Common myeloid progenitor, CD34-positive (primary cell): ENCODE measurements around the gene ZNF687.

ENCODE experiments used
- CTCF ChIA-PET: fragments of 350-600 bp; sonication (Branson Sonifier 250); formaldehyde crosslinking; loops from one replicate; lab custom pipeline; 2021; ENCODE audit warnings: antibody characterized with exemption; lab: Charles Lee
- POLR2A ChIA-PET: fragments of 350-600 bp; sonication (Branson Sonifier 250); formaldehyde crosslinking; loops from one replicate; lab custom pipeline; 2021; ENCODE audit warnings: antibody characterized with exemption; lab: Charles Lee
- DNase-seq, 3 donors: peaks; one replicate each; pipeline versions ENCODE4 v3.0.0 to v3.0.0-alpha.2; 2013
- H3K27ac ChIP-seq, 2 experiments: 1 replicate in 1 of 2; 2 replicates in 1 of 2; pipeline ENCODE4 v1.7.0; 2013; ENCODE audit warnings: inconsistent platforms in 2 of 2, low read length in 2 of 2, mild to moderate bottlenecking in 2 of 2, low read depth in 1 of 2, moderate library complexity in 1 of 2; ENCODE audit not compliant: severe bottlenecking in 2 of 2, insufficient read depth in 1 of 2, poor library complexity in 1 of 2
- H3K27me3 ChIP-seq, 5 experiments: replicated peaks in 2 of 5; 1 replicate in 3 of 5; 2 replicates in 2 of 5; pipeline versions ENCODE4 v1.6.1 to v1.7.0; 2013; ENCODE audit warnings: low read length in 4 of 5, mild to moderate bottlenecking in 2 of 5, moderate library complexity in 2 of 5, inconsistent platforms in 1 of 5; ENCODE audit not compliant: insufficient read depth in 5 of 5, control insufficient read depth in 4 of 5
- H3K36me3 ChIP-seq, 4 experiments: 1 replicate in 2 of 4; 2 replicates in 2 of 4; pipeline versions ENCODE4 v1.6.1 to v1.7.0; 2013; ENCODE audit warnings: low read length in 3 of 4, control low read depth in 1 of 4, mild to moderate bottlenecking in 1 of 4; ENCODE audit not compliant: control insufficient read depth in 4 of 4, insufficient read depth in 4 of 4
- H3K4me1 ChIP-seq, 4 experiments: 1 replicate in 3 of 4; 2 replicates in 1 of 4; pipeline versions ENCODE4 v1.6.1 to v1.7.1; 2013; ENCODE audit warnings: low read length in 3 of 4, mild to moderate bottlenecking in 3 of 4, control low read depth in 1 of 4, inconsistent platforms in 1 of 4, moderate library complexity in 1 of 4; ENCODE audit not compliant: control insufficient read depth in 4 of 4, insufficient read depth in 4 of 4; ENCODE audit errors: control extremely low read depth in 1 of 4
- H3K4me3 ChIP-seq, 7 experiments: 1 replicate in 4 of 7; 2 replicates in 3 of 7; pipeline versions ENCODE4 v1.5.1 to v1.7.0; 2013; ENCODE audit warnings: mild to moderate bottlenecking in 7 of 7, low read length in 6 of 7, moderate library complexity in 6 of 7, inconsistent platforms in 2 of 7, low read depth in 2 of 7, control low read depth in 1 of 7; ENCODE audit not compliant: insufficient read depth in 4 of 7, control insufficient read depth in 1 of 7; ENCODE audit errors: extremely low read depth in 1 of 7
- H3K9me3 ChIP-seq, 5 experiments: 1 replicate in 4 of 5; 2 replicates in 1 of 5; pipeline versions ENCODE4 v1.6.1 to v1.7.1; 2013; ENCODE audit warnings: low read length in 4 of 5, mild to moderate bottlenecking in 2 of 5, inconsistent platforms in 1 of 5, low read depth in 1 of 5, moderate library complexity in 1 of 5; ENCODE audit not compliant: control insufficient read depth in 4 of 5, insufficient read depth in 2 of 5; ENCODE audit errors: control extremely low read depth in 1 of 5
- WGBS: methylation state at CpG from one replicate; pipeline ENCODE4 v1.1.5; 2013; ENCODE audit not compliant: insufficient coverage; 5-methylcytosine and 5-hydroxymethylcytosine counted together

ZNF687 gene

DNA sequence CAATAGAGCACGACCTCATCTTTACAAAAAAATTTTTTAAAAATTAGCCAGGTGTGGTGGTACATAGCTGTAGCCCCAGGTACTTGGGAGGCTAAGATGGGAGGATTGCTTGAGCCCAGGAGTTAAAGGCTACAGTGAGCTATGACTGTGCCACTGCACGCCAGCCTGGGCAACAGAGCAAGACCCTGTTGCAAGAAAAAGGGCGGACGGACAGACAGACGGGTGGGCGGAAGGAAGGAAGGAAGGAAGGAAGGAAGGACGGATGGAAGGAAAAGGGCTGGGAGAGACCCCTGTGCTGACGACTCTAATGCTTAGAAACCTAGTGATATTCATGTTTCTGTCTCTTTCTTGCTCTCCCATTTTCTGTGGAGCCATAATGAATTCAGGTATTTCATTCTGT is 30.7 kb downstream of the ZNF687 start:
- no peaks in the 10 kb centered on the region for H3K9me3 ChIP-seq
- peak overlapping the region in 1 of 2 experiments; percentile 3 for H3K27ac ChIP-seq

DNA sequence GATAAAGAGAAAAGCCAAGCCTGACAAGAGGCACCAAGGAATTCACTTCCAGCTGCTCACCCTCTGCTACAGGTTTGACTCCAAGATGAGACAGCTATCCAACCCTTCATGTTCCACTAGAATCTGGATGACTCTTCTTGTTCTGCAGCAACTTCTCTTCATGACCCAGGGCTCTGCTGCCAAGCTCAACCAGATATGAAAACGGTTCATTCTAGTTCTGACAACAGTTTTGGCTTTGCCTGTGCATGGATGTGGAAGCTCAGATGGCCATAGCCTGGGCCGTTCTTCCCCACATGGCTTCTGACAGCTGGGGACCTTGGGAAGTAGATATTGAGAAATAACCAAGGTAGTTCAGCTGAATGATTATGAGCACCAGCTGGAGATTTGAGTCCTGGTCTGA is 31.4 kb downstream of the ZNF687 start:
- Histone ChIP-seq H3K27me3 (no peaks in the 10 kb centered on the region), H3K27ac (peak overlapping the region in 1 of 2 experiments; percentile 3), H3K4me3 (no peak overlapping the region), H3K9me3 (no peaks in the 10 kb centered on the region), H3K4me1 (no peaks in the 10 kb centered on the region), H3K36me3 (peaks cover 20 to 82% (median 64%) of the 10 kb centered on the region in 4 experiments)
- ChIA-PET CTCF (interaction anchor here (0.6 to 41.8 kb wide), 5 partner anchors 9 to 288 kb away, joined by 3 to 644 read pairs (median 7); partner anchors contain the start of gene PI4KB), POLR2A (no interaction called here)
- DNase-seq = no peak
- WGBS = 86% methylated on average over 2 of the region's 2 CpGs

More for the DNA sequence above, 30.7 kb downstream of the ZNF687 start:
- Histone ChIP-seq H3K27me3 (no peaks in the 10 kb centered on the region), H3K4me1 (no peaks in the 10 kb centered on the region), H3K4me3 (no peak overlapping the region), H3K36me3 (peaks cover 24 to 89% (median 71%) of the 10 kb centered on the region in 4 experiments)
- WGBS = 93% methylated on average over 6 of the region's 8 CpGs
- DNase-seq = no peak
- ChIA-PET POLR2A (no interaction called here), CTCF (interaction anchor here (2.1 to 41.8 kb wide), 3 partner anchors 8 to 19 kb away, joined by 7 to 644 read pairs (median 42); partner anchors contain the start of gene PI4KB)

DNA sequence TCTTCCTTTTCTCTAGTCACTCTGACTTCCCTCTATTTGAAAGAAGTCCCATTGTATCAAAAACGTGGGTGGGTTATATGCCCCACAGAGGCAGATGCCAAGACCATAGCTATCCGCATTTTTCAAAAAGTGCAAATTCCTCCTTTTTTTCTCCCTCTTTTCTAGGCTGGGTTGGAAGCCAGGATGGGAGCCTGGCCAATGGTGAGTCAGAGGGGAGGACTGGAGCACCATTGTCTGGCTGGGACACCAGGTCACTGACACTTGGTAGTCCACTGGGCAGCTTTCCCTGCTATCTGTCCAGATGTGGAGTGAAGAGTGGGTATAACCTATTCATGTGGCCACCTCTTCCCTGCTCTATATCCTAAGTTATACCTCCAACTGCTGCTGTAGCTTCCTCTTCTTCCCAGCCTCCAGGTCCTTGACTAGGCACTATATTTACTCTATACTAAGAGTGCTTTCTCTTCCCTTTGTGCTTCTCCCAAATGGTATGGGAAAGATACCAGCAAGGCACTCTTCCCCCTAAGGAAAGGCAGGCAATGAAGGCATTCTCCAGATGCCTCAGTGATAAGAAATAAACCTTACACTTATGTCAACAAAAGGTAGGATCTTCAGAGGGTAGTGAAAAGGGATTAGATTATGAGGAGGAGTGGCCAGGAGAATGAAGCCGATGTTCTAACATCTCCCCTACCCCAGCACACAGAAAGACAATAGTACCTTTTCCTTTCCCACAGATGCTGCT is 32.2 kb downstream of the ZNF687 start:
- H3K27ac ChIP-seq = no peak overlapping the region
- no peaks in the 10 kb centered on the region for H3K9me3 ChIP-seq
- peaks cover 19 to 80% (median 65%) of the 10 kb centered on the region in 4 experiments for H3K36me3 ChIP-seq
- ChIA-PET POLR2A (no interaction called here), CTCF (interaction anchor here (0.6 to 41.8 kb wide), 6 partner anchors 10 to 289 kb away, joined by 3 to 644 read pairs (median 6); partner anchors contain the start of gene PI4KB)
- no peaks in the 10 kb centered on the region for H3K4me1 ChIP-seq
- 85% methylated on average over 2 of the region's 3 CpGs for WGBS
- H3K4me3 ChIP-seq = no peak overlapping the region
- H3K27me3 ChIP-seq = no peaks in the 10 kb centered on the region
- DNase-seq = no peak

DNA sequence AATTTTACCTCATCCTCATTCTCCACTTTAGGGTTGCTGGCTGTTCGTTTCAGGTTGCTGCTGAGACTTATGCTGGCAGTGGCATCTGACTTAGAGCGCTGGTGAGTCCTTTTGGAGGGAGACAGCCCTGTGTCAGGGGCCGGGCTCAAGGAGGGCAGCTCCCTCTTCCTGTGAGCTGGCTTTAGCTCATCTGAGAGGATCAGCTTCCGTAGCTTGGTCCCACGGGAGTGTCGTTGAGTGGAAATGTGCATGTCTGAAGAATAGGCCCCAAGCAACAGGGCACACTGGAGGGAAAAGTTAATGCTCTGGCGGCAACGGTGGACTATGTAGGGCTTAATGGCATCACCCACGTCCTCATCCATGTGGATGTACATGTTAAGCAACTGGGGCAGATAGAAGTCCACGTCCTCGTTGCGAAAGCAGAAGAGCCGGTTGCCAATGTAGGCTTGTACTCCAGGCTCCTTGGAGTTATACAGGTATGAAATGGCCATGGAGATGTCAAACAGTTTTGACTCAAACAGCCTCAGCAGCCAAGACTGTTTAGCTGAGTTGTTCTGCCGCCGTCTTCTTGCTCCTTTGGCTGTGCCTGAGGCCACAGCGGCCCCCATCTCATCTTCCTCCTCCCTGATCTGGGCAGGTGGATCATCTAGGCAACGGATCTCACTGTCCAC is 33.6 kb downstream of the ZNF687 start:
- 99% methylated on average over 12 of the region's 17 CpGs for WGBS
- no peaks in the 10 kb centered on the region for H3K27me3 ChIP-seq
- H3K4me3 ChIP-seq = no peak overlapping the region
- no peaks in the 10 kb centered on the region for H3K4me1 ChIP-seq
- peaks cover 21 to 79% (median 60%) of the 10 kb centered on the region in 4 experiments for H3K36me3 ChIP-seq
- no peak overlapping the region for H3K27ac ChIP-seq
- H3K9me3 ChIP-seq = no peaks in the 10 kb centered on the region
- no peak for DNase-seq
- ChIA-PET CTCF (interaction anchor here (41.8 kb wide), 1 partner anchor 17 kb away, joined by 644 read pairs; the partner anchor contains the start of gene PI4KB), POLR2A (no interaction called here)

DNA sequence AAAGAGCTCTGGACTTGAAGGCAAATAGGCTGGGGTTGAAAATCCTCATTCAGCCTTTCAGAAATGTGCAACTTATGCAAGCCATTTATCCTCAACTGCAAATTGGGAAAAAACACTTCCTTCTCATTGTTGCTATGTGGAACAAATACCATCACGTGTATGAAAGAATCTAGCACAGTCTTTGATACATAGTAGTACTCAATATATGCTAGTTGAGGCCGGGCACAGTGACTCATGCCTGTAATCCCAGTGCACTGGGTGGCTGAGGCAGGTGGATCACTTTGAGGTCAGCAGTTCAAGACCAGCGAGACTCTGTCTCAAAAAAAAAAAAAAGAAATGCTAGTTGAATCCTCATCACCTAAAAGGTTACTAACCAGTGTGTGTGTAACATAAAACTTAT is 36.9 kb downstream of the ZNF687 start:
- Histone ChIP-seq H3K4me1 (no peaks in the 10 kb centered on the region), H3K9me3 (no peaks in the 10 kb centered on the region), H3K27ac (no peak overlapping the region), H3K36me3 (peaks cover 14 to 68% (median 49%) of the 10 kb centered on the region in 4 experiments), H3K27me3 (no peaks in the 10 kb centered on the region), H3K4me3 (no peak overlapping the region)
- no peak for DNase-seq
- ChIA-PET CTCF (interaction anchor here (0.9 to 41.8 kb wide), 3 partner anchors 6 to 618 kb away, joined by 3 to 644 read pairs (median 644); partner anchors contain the start of gene PI4KB), POLR2A (no interaction called here)
- WGBS = 100% methylated on average over 2 of the region's 3 CpGs

DNA sequence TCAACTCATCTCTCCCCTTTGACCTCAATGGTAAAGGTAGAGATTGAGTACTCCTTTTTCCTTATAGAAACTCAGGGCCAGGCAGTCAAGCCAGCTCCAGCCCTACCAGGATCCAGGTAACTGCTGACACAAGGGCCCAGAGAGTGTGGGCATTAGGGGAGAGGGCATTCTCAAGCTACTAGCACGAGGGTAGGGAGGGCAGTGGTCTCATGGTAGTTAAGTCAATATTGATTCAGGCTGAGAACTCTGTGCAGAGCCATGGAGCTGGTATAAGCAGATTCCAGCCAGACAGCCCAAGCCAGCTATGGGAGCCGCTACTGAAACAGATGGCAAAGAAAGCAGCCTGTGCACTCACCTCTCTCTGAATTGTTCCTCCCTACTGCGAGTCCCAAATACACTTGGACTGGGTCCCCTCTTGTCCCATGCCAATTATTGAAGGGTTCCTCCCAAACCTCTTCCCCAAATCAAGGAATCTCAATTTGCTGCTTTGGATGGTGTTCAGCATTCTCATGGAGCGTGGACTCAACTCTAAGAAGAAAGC is 42.4 kb downstream of the ZNF687 start:
- no peak overlapping the region for H3K4me3 ChIP-seq
- H3K27ac ChIP-seq = no peak overlapping the region
- H3K27me3 ChIP-seq = no peaks in the 10 kb centered on the region
- peaks cover 10 to 42% (median 30%) of the 10 kb centered on the region in 4 experiments for H3K36me3 ChIP-seq
- ChIA-PET CTCF (interaction anchor here (28.0 to 41.8 kb wide), 2 partner anchors 8 to 12 kb away, joined by 644 read pairs; partner anchors contain the start of gene PI4KB), POLR2A (no interaction called here)
- 100% methylated on average over 3 of the region's 4 CpGs for WGBS
- no peak for DNase-seq
- no peaks in the 10 kb centered on the region for H3K9me3 ChIP-seq
- peaks cover 4 to 28% (median 20%) of the 10 kb centered on the region in 4 experiments for H3K4me1 ChIP-seq
